Ovary (tissue), 9 donors: Measurements from ENCODE around the gene MPIG6B. TPM values are rescaled to one million over a fixed set of nuclear protein-coding genes. Genes with fewer than 3 reads are reported as not detected.

Source experiments
- DNase-seq, 5 donors: peaks; one replicate each; pipeline ENCODE4 v3.0.0-alpha.2; 2019 to 2020
- H3K27ac ChIP-seq, 2 donors: fragments of 200-600 bp; one replicate each; pipeline versions ENCODE4 v1.5.1 to v1.8.0; 2019 to 2022
- H3K27me3 ChIP-seq: fragments of 200-600 bp; one replicate; pipeline ENCODE4 v1.8.0; 2022
- H3K36me3 ChIP-seq: fragments of 200-600 bp; sonication (generic); one replicate; pipeline ENCODE4 v1.5.1; 2019
- H3K4me1 ChIP-seq: one replicate; pipeline ENCODE4 v1.8.1; 2013; ENCODE audit warnings: mild to moderate bottlenecking, moderate library complexity; ENCODE audit not compliant: insufficient read depth
- H3K4me3 ChIP-seq: fragments of 200-600 bp; sonication (generic); one replicate; pipeline ENCODE4 v1.5.1; 2017
- H3K9me3 ChIP-seq, 2 donors: fragments of 200-600 bp in 1 of 2; sonication (generic) in 1 of 2; one replicate each; pipeline versions ENCODE4 v1.5.1 to v1.8.1; 2013 to 2019; ENCODE audit warnings: mild to moderate bottlenecking in 1 of 2, moderate library complexity in 1 of 2
- CTCF ChIP-seq, 3 donors: fragments of 450-650 bp in 2 of 3; fragments of 200-600 bp in 1 of 3; IDR thresholded peaks; one replicate each; pipeline versions ENCODE4 v1.5.1 to v1.8.0; 2016 to 2022; ENCODE audit warnings: antibody characterized with exemption in 3 of 3, mild to moderate bottlenecking in 1 of 3
- EP300 ChIP-seq: sonication (generic); formaldehyde crosslinking; IDR thresholded peaks from one replicate; pipeline ENCODE4 v1.6.1; 2017; ENCODE audit warnings: antibody characterized with exemption
- POLR2A ChIP-seq: fragments of 450-650 bp; IDR thresholded peaks from one replicate; pipeline ENCODE4 v1.6.1; 2017; ENCODE audit warnings: antibody characterized with exemption, mild to moderate bottlenecking, moderate library complexity
- WGBS, 3 donors: extraction: QIAGEN DNeasy Blood & Tissue Kit in 1 of 3; methylation state at CpG; one replicate each; pipeline versions ENCODE4 v1.1.5 to v1.1.7; 2013 to 2017; 5-methylcytosine and 5-hydroxymethylcytosine counted together
- intact Hi-C, 4 donors: fragments of 100-400 bp; cut with DNase I; formaldehyde crosslinking; loops; one replicate each; pipeline versions ENCODE4 v1.11.0 to v1.15.1; 2022 to 2023
- polyA plus RNA-seq, 2 donors: library from polyadenylated mRNA; stranded (reverse); fragments of 200-250 nt in 1 of 2; fragments of 350-450 nt in 1 of 2; fragmentation: Illumina TruSeq in 1 of 2; extraction: RNeasy Lipid Tissue Mini Kit (QIAGEN cat#74804) in 1 of 2; gene quantifications; one replicate each; pipeline ENCODE4 v1.2.3, GENCODE V29; 2013 to 2014
- total RNA-seq, 7 donors: library from RNA; depleted of rRNA in 2 of 7; stranded (reverse); fragments of >200 nt in 2 of 7; fragmentation: NEBNext Ultra II Directional in 3 of 7; extraction: Animal tissue kit (Norgen Biotek cat#: 25700) in 3 of 7; gene quantifications; one replicate each; pipeline versions ENCODE4 v1.1.0 to v1.2.4, GENCODE V29; 2016 to 2023
- donor health status: DM: no; HTN: no; CAD: no; lungs with moderate emphysema.
- donor health status: DM: no; HTN: no; CAD: no.
- donor health status: Bipolar disorder and iron deficiency.
- donor health status: DM: yes; HTN: yes; CAD: no.
- donor health status: DM: no; HTN: no; CAD: no.
- donor health status: DM: yes; HTN: yes; CAD: no.

The MPIG6B gene
- total and polyA plus RNA-seq, 9 donors: 0.06 to 0.94 (median 0.60) TPM; not detected in 4

- no peaks in the 10 kb centered on the region for H3K36me3 ChIP-seq
- intact Hi-C loops: loop anchor here in 1 of 4 donors (5.0 kb wide), 1 partner anchor 38 kb away; no protein-coding TSS in a partner anchor
- no peak overlapping the region for H3K4me3 ChIP-seq
- no peak for TF ChIP-seq CTCF (IDR thresholded peaks at IDR 0.05)
- no peak for TF ChIP-seq EP300
- no peak for TF ChIP-seq POLR2A
- peaks cover 2% of the 10 kb centered on the region for H3K4me1 ChIP-seq
- no peak overlapping the region for H3K27ac ChIP-seq
- no peaks in the 10 kb centered on the region for H3K27me3 ChIP-seq
- 57 to 73% (median 59%) methylated on average over 1 of the region's 1 CpG for WGBS, 3 donors
- DNase-seq: no peak
- no peaks in the 10 kb centered on the region for H3K9me3 ChIP-seq
Measured at GRCh38 chr6:31744422-31744821, 21.2 kb downstream of the MPIG6B start.

GRCh38 chr6:31749301-31750036 lies 26.3 kb downstream of the MPIG6B start:
- Histone ChIP-seq H3K27me3 (no peaks in the 10 kb centered on the region), H3K27ac (no peak overlapping the region), H3K4me3 (no peak overlapping the region), H3K36me3 (no peaks in the 10 kb centered on the region), H3K9me3 (no peaks in the 10 kb centered on the region), H3K4me1 (peaks cover 2% of the 10 kb centered on the region)
- 88 to 89% (median 89%) methylated on average over 8 of the region's 8 CpGs for WGBS, 3 donors
- DNase-seq: no peak
- intact Hi-C loops: loop anchor here in 1 of 4 donors (2.0 kb wide), 1 partner anchor 37 kb away; no protein-coding TSS in a partner anchor
- TF ChIP-seq EP300: no peak
- no peak for TF ChIP-seq CTCF (IDR thresholded peaks at IDR 0.05)
- TF ChIP-seq POLR2A: no peak

GRCh38 chr6:31750411-31751022 lies 27.3 kb downstream of the MPIG6B start:
- peaks cover 2% of the 10 kb centered on the region for H3K4me1 ChIP-seq
- H3K36me3 ChIP-seq: no peaks in the 10 kb centered on the region
- no peaks in the 10 kb centered on the region for H3K27me3 ChIP-seq
- H3K27ac ChIP-seq: no peak overlapping the region
- no peak overlapping the region for H3K4me3 ChIP-seq
- intact Hi-C loops: loop anchor here in 1 of 4 donors (2.0 kb wide), 1 partner anchor 36 kb away; no protein-coding TSS in a partner anchor
- no peak for DNase-seq
- 74 to 82% (median 81%) methylated on average over 7 of the region's 7 CpGs for WGBS, 3 donors
- no peak for TF ChIP-seq CTCF (IDR thresholded peaks at IDR 0.05)
- no peak for TF ChIP-seq EP300
- TF ChIP-seq POLR2A: no peak
- H3K9me3 ChIP-seq: no peaks in the 10 kb centered on the region

GRCh38 chr6:31752739-31753319 lies 29.7 kb downstream of the MPIG6B start:
- 57 to 64% (median 58%) methylated on average over 8 of the region's 8 CpGs for WGBS, 3 donors

More at GRCh38 chr6:31752739-31753319, 29.7 kb downstream of the MPIG6B start:
- TF ChIP-seq POLR2A (no peak), EP300 (no peak), CTCF (IDR thresholded peaks at IDR 0.05) (no peak)
- Histone ChIP-seq H3K9me3 (no peaks in the 10 kb centered on the region), H3K27ac (no peak overlapping the region), H3K4me3 (no peak overlapping the region), H3K36me3 (no peaks in the 10 kb centered on the region), H3K4me1 (no peaks in the 10 kb centered on the region), H3K27me3 (no peaks in the 10 kb centered on the region)
- DNase-seq: no peak
- intact Hi-C loops: no loop called here
